ENCODE data around the gene MARCHF10.

MARCHF10 gene

GRCh38 chr17:62767997-62768396, 40.1 kb downstream of the MARCHF10 start:
- DNase-seq (ENCODE audit: low read depth, low spot score): no peak
- no CpG with 5 or more reads among the region's 5 CpGs for WGBS (ENCODE audit: insufficient coverage, insufficient read length)

GRCh38 chr17:62765351-62765750, 42.8 kb downstream of the MARCHF10 start:
- Histone ChIP-seq H3K27ac (ENCODE audit: low read length) (no peak overlapping the region), H3K4me1 (ENCODE audit: control insufficient read depth, insufficient read depth, low read length) (peaks cover 3% of the 10 kb centered on the region; the same call in 1 of the 2 replicates), H3K4me3 (ENCODE audit: low read length) (no peak overlapping the region), H3K36me3 (ENCODE audit: control insufficient read depth, insufficient read depth, low read length) (no peaks in the 10 kb centered on the region), H3K9me3 (ENCODE audit: control insufficient read depth, insufficient read depth, low read length) (no peaks in the 10 kb centered on the region), H3K27me3 (ENCODE audit: control insufficient read depth, insufficient read depth, low read length) (no peaks in the 10 kb centered on the region)
- no CpG with 5 or more reads among the region's 10 CpGs for WGBS (ENCODE audit: insufficient coverage, insufficient read length)
- no peak for DNase-seq (ENCODE audit: low read depth, low spot score)

More at GRCh38 chr17:62767997-62768396, 40.1 kb downstream of the MARCHF10 start:
- H3K4me3 ChIP-seq (ENCODE audit: low read length): no peak overlapping the region
- H3K27me3 ChIP-seq (ENCODE audit: control insufficient read depth, insufficient read depth, low read length): no peaks in the 10 kb centered on the region
- H3K36me3 ChIP-seq (ENCODE audit: control insufficient read depth, insufficient read depth, low read length): no peaks in the 10 kb centered on the region
- peaks cover 3% of the 10 kb centered on the region; the same call in 1 of the 2 replicates for H3K4me1 ChIP-seq (ENCODE audit: control insufficient read depth, insufficient read depth, low read length)
- no peak overlapping the region for H3K27ac ChIP-seq (ENCODE audit: low read length)
- no peaks in the 10 kb centered on the region for H3K9me3 ChIP-seq (ENCODE audit: control insufficient read depth, insufficient read depth, low read length)

- Histone ChIP-seq H3K27me3 (ENCODE audit: control insufficient read depth, insufficient read depth, low read length) (no peaks in the 10 kb centered on the region), H3K4me1 (ENCODE audit: control insufficient read depth, insufficient read depth, low read length) (peaks cover 3% of the 10 kb centered on the region; the same call in 1 of the 2 replicates), H3K27ac (ENCODE audit: low read length) (no peak overlapping the region), H3K36me3 (ENCODE audit: control insufficient read depth, insufficient read depth, low read length) (no peaks in the 10 kb centered on the region), H3K9me3 (ENCODE audit: control insufficient read depth, insufficient read depth, low read length) (no peaks in the 10 kb centered on the region), H3K4me3 (ENCODE audit: low read length) (no peak overlapping the region)
- DNase-seq (ENCODE audit: low read depth, low spot score): no peak
- no CpG with 5 or more reads among the region's 15 CpGs for WGBS (ENCODE audit: insufficient coverage, insufficient read length)
Observed at GRCh38 chr17:62763891-62764600, 44.1 kb downstream of the MARCHF10 start.

- Histone ChIP-seq H3K27me3 (ENCODE audit: control insufficient read depth, insufficient read depth, low read length) (no peaks in the 10 kb centered on the region), H3K4me1 (ENCODE audit: control insufficient read depth, insufficient read depth, low read length) (peaks cover 3% of the 10 kb centered on the region; the same call in 1 of the 2 replicates), H3K27ac (ENCODE audit: low read length) (no peak overlapping the region), H3K36me3 (ENCODE audit: control insufficient read depth, insufficient read depth, low read length) (no peaks in the 10 kb centered on the region), H3K9me3 (ENCODE audit: control insufficient read depth, insufficient read depth, low read length) (no peaks in the 10 kb centered on the region), H3K4me3 (ENCODE audit: low read length) (no peak overlapping the region)
- WGBS (ENCODE audit: insufficient coverage, insufficient read length): no CpG with 5 or more reads among the region's 7 CpGs
- DNase-seq (ENCODE audit: low read depth, low spot score): peak; percentile 75
Observed at GRCh38 chr17:62761884-62762283, 46.2 kb downstream of the MARCHF10 start.

GRCh38 chr17:62760945-62761267, 47.2 kb downstream of the MARCHF10 start:
- H3K36me3 ChIP-seq (ENCODE audit: control insufficient read depth, insufficient read depth, low read length): no peaks in the 10 kb centered on the region
- WGBS (ENCODE audit: insufficient coverage, insufficient read length): no CpG with 5 or more reads among the region's 2 CpGs
- H3K27ac ChIP-seq (ENCODE audit: low read length): no peak overlapping the region

GRCh38 chr17:62760059-62760944, 47.8 kb downstream of the MARCHF10 start:
- no peak overlapping the region for H3K27ac ChIP-seq (ENCODE audit: low read length)
- no peaks in the 10 kb centered on the region for H3K9me3 ChIP-seq (ENCODE audit: control insufficient read depth, insufficient read depth, low read length)
- H3K36me3 ChIP-seq (ENCODE audit: control insufficient read depth, insufficient read depth, low read length): no peaks in the 10 kb centered on the region
- 100% methylated on average over 1 of the region's 12 CpGs for WGBS (ENCODE audit: insufficient coverage, insufficient read length)
- H3K4me1 ChIP-seq (ENCODE audit: control insufficient read depth, insufficient read depth, low read length): peaks cover under 1% of the 10 kb centered on the region; the same call in 1 of the 2 replicates
- no peaks in the 10 kb centered on the region for H3K27me3 ChIP-seq (ENCODE audit: control insufficient read depth, insufficient read depth, low read length)
- H3K4me3 ChIP-seq (ENCODE audit: low read length): no peak overlapping the region
- DNase-seq (ENCODE audit: low read depth, low spot score): no peak

More at GRCh38 chr17:62760945-62761267, 47.2 kb downstream of the MARCHF10 start:
- Histone ChIP-seq H3K4me3 (ENCODE audit: low read length) (no peak overlapping the region), H3K27me3 (ENCODE audit: control insufficient read depth, insufficient read depth, low read length) (no peaks in the 10 kb centered on the region), H3K9me3 (ENCODE audit: control insufficient read depth, insufficient read depth, low read length) (no peaks in the 10 kb centered on the region), H3K4me1 (ENCODE audit: control insufficient read depth, insufficient read depth, low read length) (peaks cover 3% of the 10 kb centered on the region; the same call in 1 of the 2 replicates)
- DNase-seq (ENCODE audit: low read depth, low spot score): no peak

- H3K36me3 ChIP-seq (ENCODE audit: control insufficient read depth, insufficient read depth, low read length): no peaks in the 10 kb centered on the region
- no peak for DNase-seq (ENCODE audit: low read depth, low spot score)
- H3K27me3 ChIP-seq (ENCODE audit: control insufficient read depth, insufficient read depth, low read length): no peaks in the 10 kb centered on the region
- no peaks in the 10 kb centered on the region for H3K9me3 ChIP-seq (ENCODE audit: control insufficient read depth, insufficient read depth, low read length)
- WGBS (ENCODE audit: insufficient coverage, insufficient read length): no CpG with 5 or more reads among the region's 4 CpGs
- H3K4me3 ChIP-seq (ENCODE audit: low read length): no peak overlapping the region
- H3K4me1 ChIP-seq (ENCODE audit: control insufficient read depth, insufficient read depth, low read length): no peaks in the 10 kb centered on the region
- no peak overlapping the region for H3K27ac ChIP-seq (ENCODE audit: low read length)
Observed at GRCh38 chr17:62757500-62757951, 50.6 kb downstream of the MARCHF10 start.

GRCh38 chr17:62756198-62756597, 51.9 kb downstream of the MARCHF10 start:
- H3K27ac ChIP-seq (ENCODE audit: low read length): no peak overlapping the region
- no peaks in the 10 kb centered on the region for H3K4me1 ChIP-seq (ENCODE audit: control insufficient read depth, insufficient read depth, low read length)
- no CpG with 5 or more reads among the region's 4 CpGs for WGBS (ENCODE audit: insufficient coverage, insufficient read length)
- no peaks in the 10 kb centered on the region for H3K27me3 ChIP-seq (ENCODE audit: control insufficient read depth, insufficient read depth, low read length)
- no peaks in the 10 kb centered on the region for H3K36me3 ChIP-seq (ENCODE audit: control insufficient read depth, insufficient read depth, low read length)
- H3K4me3 ChIP-seq (ENCODE audit: low read length): no peak overlapping the region
- no peak for DNase-seq (ENCODE audit: low read depth, low spot score)
- H3K9me3 ChIP-seq (ENCODE audit: control insufficient read depth, insufficient read depth, low read length): no peaks in the 10 kb centered on the region

- no CpG with 5 or more reads among the region's 10 CpGs for WGBS (ENCODE audit: insufficient coverage, insufficient read length)
- DNase-seq (ENCODE audit: low read depth, low spot score): no peak
- no peak overlapping the region for H3K4me3 ChIP-seq (ENCODE audit: low read length)
- no peak overlapping the region for H3K27ac ChIP-seq (ENCODE audit: low read length)
- no peaks in the 10 kb centered on the region for H3K9me3 ChIP-seq (ENCODE audit: control insufficient read depth, insufficient read depth, low read length)
- peaks cover 5% of the 10 kb centered on the region for H3K4me1 ChIP-seq (ENCODE audit: control insufficient read depth, insufficient read depth, low read length)
- no peaks in the 10 kb centered on the region for H3K27me3 ChIP-seq (ENCODE audit: control insufficient read depth, insufficient read depth, low read length)
- H3K36me3 ChIP-seq (ENCODE audit: control insufficient read depth, insufficient read depth, low read length): no peaks in the 10 kb centered on the region
Observed at GRCh38 chr17:62755141-62755851, 52.8 kb downstream of the MARCHF10 start.

- Histone ChIP-seq H3K4me1 (ENCODE audit: control insufficient read depth, insufficient read depth, low read length) (peaks cover 7% of the 10 kb centered on the region), H3K27ac (ENCODE audit: low read length) (no peak overlapping the region), H3K4me3 (ENCODE audit: low read length) (no peak overlapping the region), H3K9me3 (ENCODE audit: control insufficient read depth, insufficient read depth, low read length) (no peaks in the 10 kb centered on the region), H3K27me3 (ENCODE audit: control insufficient read depth, insufficient read depth, low read length) (no peaks in the 10 kb centered on the region), H3K36me3 (ENCODE audit: control insufficient read depth, insufficient read depth, low read length) (no peaks in the 10 kb centered on the region)
- no peak for DNase-seq (ENCODE audit: low read depth, low spot score)
- no CpG with 5 or more reads among the region's 4 CpGs for WGBS (ENCODE audit: insufficient coverage, insufficient read length)
Observed at GRCh38 chr17:62754631-62755030, 53.5 kb downstream of the MARCHF10 start.

Data from iPS DF 6.9 (cell line).